Stomach (tissue), 9 donors: ENCODE data around the gene NBEAL2. TPM values are rescaled to one million over a fixed set of nuclear protein-coding genes. Genes with fewer than 3 reads are reported as not detected.

Experiments used
- DNase-seq, 2 donors: peaks; one replicate each; pipeline versions ENCODE4 v3.0.0 to v3.0.0-alpha.2; 2013 to 2019
- H3K27ac ChIP-seq, 5 donors: fragments of 200-600 bp in 4 of 5; sonication (generic) in 4 of 5; one replicate each; pipeline ENCODE4 v1.5.1; 2013 to 2019; ENCODE audit warnings: mild to moderate bottlenecking in 1 of 5, moderate library complexity in 1 of 5
- H3K27me3 ChIP-seq, 3 donors: fragments of 200-600 bp; sonication (generic); one replicate each; pipeline ENCODE4 v1.5.1; 2017 to 2019; ENCODE audit warnings: mixed run types in 1 of 3
- H3K36me3 ChIP-seq, 4 donors: fragments of 200-600 bp; sonication (generic); 1 replicate in 3 of 4; 2 replicates in 1 of 4; pipeline ENCODE4 v1.5.1; 2016 to 2019
- H3K4me1 ChIP-seq, 4 donors: fragments of 200-600 bp; sonication (generic); one replicate each; pipeline ENCODE4 v1.5.1; 2016 to 2019
- H3K4me3 ChIP-seq, 4 donors: fragments of 200-600 bp; sonication (generic) in 3 of 4; one replicate each; pipeline ENCODE4 v1.5.1; 2016 to 2019; ENCODE audit warnings: mild to moderate bottlenecking in 1 of 4
- H3K9me3 ChIP-seq, 4 donors: fragments of 200-600 bp; sonication (generic); one replicate each; pipeline ENCODE4 v1.5.1; 2016 to 2019
- CTCF ChIP-seq, 7 experiments: fragments of 450-650 bp in 4 of 7; fragments of 200-600 bp in 3 of 7; sonication (generic) in 3 of 7; IDR thresholded peaks; one replicate each; pipeline ENCODE4 v1.5.1; 2016 to 2019; ENCODE audit warnings: antibody characterized with exemption in 7 of 7, control low read depth in 2 of 7, mild to moderate bottlenecking in 1 of 7
- EP300 ChIP-seq: sonication (generic); formaldehyde crosslinking; IDR thresholded peaks from one replicate; pipeline ENCODE4 v1.6.1; 2017; ENCODE audit warnings: antibody characterized with exemption
- POLR2A ChIP-seq, 4 donors: fragments of 450-650 bp; IDR thresholded peaks; one replicate each; pipeline ENCODE4 v1.6.1; 2016; ENCODE audit warnings: antibody characterized with exemption in 4 of 4, control low read depth in 2 of 4, mild to moderate bottlenecking in 1 of 4, moderate library complexity in 1 of 4
- POLR2AphosphoS5 ChIP-seq, 3 donors: sonication (generic); formaldehyde crosslinking; IDR thresholded peaks; one replicate each; pipeline ENCODE4 v1.6.1; 2016; ENCODE audit warnings: antibody characterized with exemption in 3 of 3
- WGBS, 5 donors: extraction: QIAGEN DNeasy Blood & Tissue Kit in 3 of 5; methylation state at CpG; one replicate each; pipeline versions ENCODE4 v1.1.5 to v1.1.7; 2013 to 2018; 5-methylcytosine and 5-hydroxymethylcytosine counted together
- intact Hi-C: fragments of 100-400 bp; cut with DNase I; formaldehyde crosslinking; loops from one replicate; pipeline ENCODE4 v1.15.1; 2023; ENCODE audit warnings: low total_unique reads
- polyA plus RNA-seq, 3 donors: library from polyadenylated mRNA; stranded (reverse); fragments of 200-250 nt; gene quantifications; one replicate each; pipeline ENCODE4 v1.2.3, GENCODE V29; 2013
- total RNA-seq, 5 donors: library from RNA; depleted of rRNA; stranded (reverse); fragments of >200 nt; gene quantifications; one replicate each; pipeline versions ENCODE4 v1.1.0 to v1.2.3, GENCODE V29; 2014 to 2016
- donor health status: healthy with polysubstance abuse.
- donor health status: Bipolar disorder and iron deficiency.
- donor health status: healthy.

The NBEAL2 gene
- total and polyA plus RNA-seq, 8 donors: 35.0 to 653 (median 214) TPM

- intact Hi-C loops: no loop called here
- H3K27ac ChIP-seq: peak overlapping the region; percentile 91 to 98 (median 95)
- TF ChIP-seq POLR2A (IDR thresholded peaks at IDR 0.05): no peak
- TF ChIP-seq POLR2AphosphoS5 (IDR thresholded peaks at IDR 0.05): no peak
- no peak for TF ChIP-seq EP300
- TF ChIP-seq CTCF (IDR thresholded peaks at IDR 0.05): no peak
- peaks cover 55 to 87% (median 85%) of the 10 kb centered on the region in 4 donors for H3K4me1 ChIP-seq
- 87 to 89% (median 88%) methylated on average over 9 of the region's 9 CpGs for WGBS, 5 donors
- no peak for DNase-seq
- H3K36me3 ChIP-seq: no peaks in the 10 kb centered on the region
- no peaks in the 10 kb centered on the region for H3K27me3 ChIP-seq
- H3K9me3 ChIP-seq: no peaks in the 10 kb centered on the region
- peak overlapping the region in 2 of 4 donors; percentile 62 to 69 for H3K4me3 ChIP-seq
Measured at GRCh38 chr3:46978381-46978780, 1.1 kb upstream of the NBEAL2 start.

- intact Hi-C loops: no loop called here
- no peaks in the 10 kb centered on the region for H3K9me3 ChIP-seq
- peaks cover 0 to 9% (median 0%) of the 10 kb centered on the region in 4 donors for H3K36me3 ChIP-seq
- no peak for TF ChIP-seq POLR2A (IDR thresholded peaks at IDR 0.05)
- TF ChIP-seq POLR2AphosphoS5 (IDR thresholded peaks at IDR 0.05): no peak
- no peak for TF ChIP-seq EP300
- TF ChIP-seq CTCF (IDR thresholded peaks at IDR 0.05): no peak
- WGBS, 5 donors: 0 to 2% (median 2%) methylated on average over 8 to 39 of the region's 40 CpGs
- peak overlapping the region; percentile 59 to 70 (median 66) for H3K4me3 ChIP-seq
- peaks cover 49 to 89% (median 84%) of the 10 kb centered on the region in 4 donors for H3K4me1 ChIP-seq
- H3K27ac ChIP-seq: peak overlapping the region; percentile 91 to 98 (median 95)
- H3K27me3 ChIP-seq: no peaks in the 10 kb centered on the region
- peak in 1 of 2 donors; percentile 46 for DNase-seq
Measured at GRCh38 chr3:46979958-46980497, 562 bp downstream of the NBEAL2 start.

GRCh38 chr3:46981932-46982471, 2.5 kb downstream of the NBEAL2 start:
- H3K4me1 ChIP-seq: peaks cover 58 to 93% (median 91%) of the 10 kb centered on the region in 4 donors
- intact Hi-C loops: no loop called here
- peaks cover 0 to 13% (median 0%) of the 10 kb centered on the region in 4 donors for H3K36me3 ChIP-seq
- H3K27me3 ChIP-seq: no peaks in the 10 kb centered on the region
- peak overlapping the region; percentile 59 to 70 (median 66) for H3K4me3 ChIP-seq
- H3K9me3 ChIP-seq: no peaks in the 10 kb centered on the region
- 0 to 31% (median 22%) methylated on average over 1 to 5 of the region's 5 CpGs for WGBS, 5 donors
- peak overlapping the region; percentile 91 to 98 (median 95) for H3K27ac ChIP-seq
- TF ChIP-seq EP300 (no peak), POLR2AphosphoS5 (IDR thresholded peaks at IDR 0.05) (peak in 1 of 3 donors; percentile 32), POLR2A (IDR thresholded peaks at IDR 0.05) (no peak), CTCF (IDR thresholded peaks at IDR 0.05) (no peak)
- peak; percentile 76 to 91 for DNase-seq

DNA sequence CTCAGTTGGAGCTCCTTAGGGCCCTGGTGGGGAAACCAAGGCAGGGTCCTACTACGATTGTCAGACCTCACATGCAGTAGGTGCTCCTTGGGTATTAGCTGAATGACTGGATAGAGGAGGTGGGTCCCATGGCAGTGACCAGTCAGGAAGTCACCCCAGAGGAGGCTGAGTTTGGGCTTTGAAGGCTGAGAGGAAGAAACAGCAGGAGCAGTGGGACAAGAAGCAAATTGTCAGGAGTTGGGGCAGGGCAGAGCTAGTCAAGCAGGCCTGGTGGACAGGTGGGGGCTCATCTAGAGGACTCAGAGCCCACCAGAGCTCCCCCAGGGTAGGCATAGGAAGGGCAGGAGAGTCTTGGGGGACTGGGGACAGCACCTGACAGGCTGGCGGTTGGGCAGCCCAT, 3.1 kb downstream of the NBEAL2 start:
- peaks cover 0 to 13% (median 0%) of the 10 kb centered on the region in 4 donors for H3K36me3 ChIP-seq
- peak overlapping the region in 2 of 4 donors; percentile 62 to 70 for H3K4me3 ChIP-seq
- H3K4me1 ChIP-seq: peaks cover 58 to 93% (median 91%) of the 10 kb centered on the region in 4 donors
- no peak for DNase-seq
- no peaks in the 10 kb centered on the region for H3K9me3 ChIP-seq
- TF ChIP-seq POLR2A (IDR thresholded peaks at IDR 0.05) (no peak), EP300 (no peak), CTCF (IDR thresholded peaks at IDR 0.05) (no peak), POLR2AphosphoS5 (IDR thresholded peaks at IDR 0.05) (no peak)
- intact Hi-C loops: no loop called here
- WGBS, 5 donors: 41 to 83% (median 62%) methylated on average over 2 of the region's 2 CpGs
- peak overlapping the region; percentile 91 to 98 (median 95) for H3K27ac ChIP-seq
- no peaks in the 10 kb centered on the region for H3K27me3 ChIP-seq
